ENCODE measurements around the gene RILP.

Gene RILP

DNA sequence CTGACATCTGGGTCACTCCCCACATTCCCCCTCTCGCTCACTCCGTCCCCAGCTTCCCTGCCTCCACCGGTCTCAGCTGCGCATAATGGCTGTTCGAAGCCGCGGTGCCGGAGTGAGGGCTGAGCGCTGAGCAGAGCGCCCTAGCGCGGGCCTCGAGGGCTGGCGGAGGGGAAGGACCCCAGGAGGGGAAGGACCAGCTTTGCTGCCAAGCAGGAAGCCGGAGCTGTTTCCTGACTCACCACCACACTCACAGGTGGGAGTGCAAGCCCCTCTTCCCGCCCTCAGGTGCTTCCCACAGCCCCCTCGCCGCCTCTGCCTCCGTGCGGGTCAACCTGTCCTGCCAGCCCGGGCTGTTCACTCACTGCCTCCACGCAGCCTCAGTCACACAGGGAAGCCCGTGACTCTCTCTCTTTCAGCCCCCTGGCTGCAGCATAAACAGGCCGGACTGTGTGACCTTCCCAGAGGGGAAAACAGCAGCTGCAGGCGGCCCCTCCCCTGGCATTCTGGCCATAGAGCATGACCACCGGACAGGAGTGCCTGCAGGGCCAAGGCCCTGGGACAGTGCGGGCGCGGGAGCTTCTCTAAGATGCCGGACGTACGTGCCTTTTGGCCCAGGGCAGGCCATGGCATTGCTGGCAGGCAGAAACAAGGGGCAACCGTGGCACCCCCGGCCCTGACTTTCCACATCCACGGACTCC, 44.7 kb downstream of the RILP start:
- DNase-seq (ENCODE audit: low read depth, low spot score) = no peak

DNA sequence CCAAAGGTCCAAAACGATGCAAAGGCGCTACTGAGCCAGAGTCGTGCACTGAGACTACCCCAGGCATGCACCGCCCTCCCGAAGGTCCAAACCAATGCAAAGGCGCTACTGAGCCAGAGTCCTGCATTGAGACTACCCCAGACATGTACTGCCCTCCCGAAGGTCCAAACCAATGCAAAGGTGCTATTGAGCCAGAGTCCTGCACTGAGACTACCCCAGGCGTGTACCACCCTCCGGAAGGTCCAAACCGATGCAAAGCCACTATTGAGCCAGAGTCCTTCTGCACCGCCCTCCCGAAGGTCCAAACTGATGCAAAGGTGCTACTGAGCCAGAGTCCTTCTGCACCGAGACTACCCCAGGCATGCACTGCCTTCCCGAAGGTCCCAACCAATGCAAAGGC, 48.1 kb downstream of the RILP start:
- DNase-seq (ENCODE audit: low read depth, low spot score) = no peak

- DNase-seq (ENCODE audit: low read depth, low spot score) = no peak
These were observed 51.1 kb downstream of the RILP start for GRCh38 chr17:1598399-1599095.

DNA sequence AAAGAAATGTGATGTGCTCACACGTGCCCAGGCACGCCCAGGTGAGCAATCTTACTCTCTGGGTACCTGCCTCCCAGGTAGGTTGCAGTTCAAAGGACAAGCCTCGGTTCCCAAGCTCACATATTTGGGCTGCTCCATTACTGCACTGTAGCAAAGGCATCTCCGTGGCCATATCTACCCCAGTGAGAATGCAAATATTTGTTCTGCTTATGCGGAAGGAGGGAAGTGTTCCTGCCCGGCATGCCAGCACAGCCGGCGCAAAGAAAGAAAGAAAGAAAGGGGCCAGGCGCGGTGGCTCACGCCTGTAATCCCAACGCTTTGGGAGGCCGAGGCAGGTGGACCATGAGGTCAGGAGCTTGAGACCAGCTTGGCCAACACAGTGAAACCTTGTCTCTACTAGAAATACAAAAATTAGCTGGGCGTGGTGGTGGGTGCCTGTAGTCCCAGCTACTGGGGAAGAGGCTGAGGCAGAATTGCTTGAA, 51.8 kb downstream of the RILP start:
- no peak for DNase-seq (ENCODE audit: low read depth, low spot score)

All from iPS DF 19.7 (cell line).